NCI-H2196 (cell line): Measurements from ENCODE around the gene DYNLT2.
"Not testable (repeated sequence)": the region's sequence is repeated elsewhere in the genome, so short reads cannot be mapped to it uniquely, and the experiment has no call there.

Experiments used
- DNase-seq: peaks from one replicate; lab custom pipeline; 2025; ENCODE audit not compliant: unreplicated experiment; lab: John Stamatoyannopoulos, UW

The DYNLT2 gene

GRCh38 chr6:169783971-169784820 lies 32.8 kb upstream of the DYNLT2 start:
- DNase-seq = no peak

GRCh38 chr6:169783401-169783800 lies 32.0 kb upstream of the DYNLT2 start:
- DNase-seq = no peak

GRCh38 chr6:169782966-169783365 lies 31.6 kb upstream of the DYNLT2 start:
- no peak for DNase-seq

- DNase-seq = no peak
Measured at GRCh38 chr6:169780571-169781091, 29.3 kb upstream of the DYNLT2 start.

- DNase-seq = no peak
Measured at GRCh38 chr6:169779896-169780295, 28.5 kb upstream of the DYNLT2 start.

- no peak for DNase-seq
Measured at GRCh38 chr6:169779092-169779815, 27.9 kb upstream of the DYNLT2 start.

GRCh38 chr6:169778646-169779045 lies 27.3 kb upstream of the DYNLT2 start:
- DNase-seq = no peak

- no peak for DNase-seq
Measured at GRCh38 chr6:169777896-169778295, 26.5 kb upstream of the DYNLT2 start.

- DNase-seq = no peak
Measured at GRCh38 chr6:169776379-169776778, 25.0 kb upstream of the DYNLT2 start.

- DNase-seq = no peak
Measured at GRCh38 chr6:169775321-169775720, 23.9 kb upstream of the DYNLT2 start.

- no peak for DNase-seq
Measured at GRCh38 chr6:169774347-169774746, 23.0 kb upstream of the DYNLT2 start.

GRCh38 chr6:169766921-169767736 lies 15.8 kb upstream of the DYNLT2 start:
- DNase-seq = no peak

- DNase-seq = no peak
Measured at GRCh38 chr6:169766232-169766631, 14.9 kb upstream of the DYNLT2 start.

GRCh38 chr6:169765789-169766188 lies 14.4 kb upstream of the DYNLT2 start:
- not testable (repeated sequence) for DNase-seq

GRCh38 chr6:169763881-169764280 lies 12.5 kb upstream of the DYNLT2 start:
- DNase-seq = no peak

- DNase-seq = no peak
Measured at GRCh38 chr6:169763308-169763707, 11.9 kb upstream of the DYNLT2 start.

GRCh38 chr6:169755162-169755561 lies 3.8 kb upstream of the DYNLT2 start:
- no peak for DNase-seq

GRCh38 chr6:169752074-169752623 lies 777 bp upstream of the DYNLT2 start:
- DNase-seq = no peak

GRCh38 chr6:169746556-169746955 lies 4.8 kb downstream of the DYNLT2 start:
- DNase-seq = no peak

- no peak for DNase-seq
Measured at GRCh38 chr6:169745405-169745804, 6.0 kb downstream of the DYNLT2 start.

- DNase-seq = no peak
Measured at GRCh38 chr6:169741344-169741743, 10.0 kb downstream of the DYNLT2 start.
